ENCODE data around the gene TARS1.
A peak's percentile ranks its signal among the peaks of the same experiment; 100 is the strongest.

TARS1 gene

GRCh38 chr5:33441241-33442177, 744 bp downstream of the TARS1 start:
- peak; percentile 27 for DNase-seq

DNA sequence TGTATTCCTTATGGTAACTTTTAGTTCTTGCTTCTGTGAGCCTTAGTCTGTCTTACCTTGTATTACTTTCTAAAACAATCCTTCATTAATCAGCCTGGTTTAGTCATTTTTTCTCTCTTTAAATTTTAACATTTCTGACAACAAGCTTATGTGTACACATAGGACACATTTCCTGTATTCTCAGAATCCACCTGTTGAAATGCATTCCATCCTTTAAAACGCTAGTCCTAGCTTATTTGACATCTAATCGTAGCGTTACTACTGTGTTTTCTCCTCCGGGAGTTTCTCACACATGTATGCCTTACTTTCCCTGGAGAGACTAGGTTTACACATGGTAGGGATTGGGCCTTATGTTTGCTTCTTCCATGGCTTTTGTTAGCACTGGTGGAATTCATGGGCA, 3.8 kb downstream of the TARS1 start:
- DNase-seq: no peak

DNA sequence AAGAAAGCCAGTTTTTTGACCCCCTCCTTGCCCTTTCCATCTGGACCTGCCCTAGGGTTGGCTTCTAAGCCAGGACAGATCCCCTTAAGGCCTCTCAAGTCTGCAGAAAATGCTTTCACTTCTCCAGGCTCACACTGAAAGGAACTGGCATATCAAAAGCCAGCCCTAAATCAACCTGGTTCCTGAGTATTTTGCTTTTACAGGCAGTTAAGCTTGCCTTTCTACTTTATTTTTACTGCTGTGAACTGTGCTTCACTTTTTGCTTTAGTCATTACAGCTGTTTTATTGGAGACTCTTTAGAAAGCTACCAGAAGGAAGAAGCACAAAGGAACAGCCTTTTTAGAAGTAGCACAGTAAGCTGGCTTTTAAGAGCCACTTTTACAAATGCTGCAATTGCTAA, 5.0 kb downstream of the TARS1 start:
- no peak for DNase-seq

DNA sequence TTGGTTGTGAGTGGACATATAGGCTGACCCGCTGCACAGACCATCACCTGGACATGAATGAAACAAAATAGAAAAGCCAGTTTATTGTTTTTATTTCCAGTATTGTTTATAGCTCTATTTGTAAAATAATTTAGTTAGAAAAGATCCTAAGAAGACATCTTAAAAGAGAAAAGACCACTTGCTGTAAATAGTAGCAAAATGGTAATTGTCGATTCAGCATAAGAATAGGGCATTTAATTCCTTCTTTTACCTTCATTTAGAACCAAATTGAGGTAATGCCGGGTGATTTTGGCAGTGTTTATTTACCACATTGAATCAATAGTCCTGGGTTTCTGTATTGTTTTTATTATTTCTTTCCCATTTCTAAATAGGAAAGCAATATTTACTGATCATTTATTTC, 7.4 kb downstream of the TARS1 start:
- no peak for DNase-seq

DNA sequence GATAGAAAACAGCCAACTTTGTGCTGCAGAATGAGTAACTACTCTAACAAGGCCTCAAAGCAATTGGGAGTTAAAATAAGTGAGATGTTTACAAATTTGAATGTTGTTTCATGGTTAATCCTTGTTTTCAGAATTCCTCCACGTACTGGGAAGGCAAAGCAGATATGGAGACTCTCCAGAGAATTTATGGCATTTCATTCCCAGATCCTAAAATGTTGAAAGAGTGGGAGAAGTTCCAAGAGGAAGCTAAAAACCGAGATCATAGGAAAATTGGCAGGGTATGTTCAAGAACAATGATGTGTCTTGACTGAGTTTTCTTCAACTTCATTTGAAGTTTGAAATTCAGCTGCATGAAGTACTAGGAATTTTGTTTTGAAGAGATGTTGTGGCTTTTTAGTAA, 16.4 kb downstream of the TARS1 start:
- DNase-seq: no peak

DNA sequence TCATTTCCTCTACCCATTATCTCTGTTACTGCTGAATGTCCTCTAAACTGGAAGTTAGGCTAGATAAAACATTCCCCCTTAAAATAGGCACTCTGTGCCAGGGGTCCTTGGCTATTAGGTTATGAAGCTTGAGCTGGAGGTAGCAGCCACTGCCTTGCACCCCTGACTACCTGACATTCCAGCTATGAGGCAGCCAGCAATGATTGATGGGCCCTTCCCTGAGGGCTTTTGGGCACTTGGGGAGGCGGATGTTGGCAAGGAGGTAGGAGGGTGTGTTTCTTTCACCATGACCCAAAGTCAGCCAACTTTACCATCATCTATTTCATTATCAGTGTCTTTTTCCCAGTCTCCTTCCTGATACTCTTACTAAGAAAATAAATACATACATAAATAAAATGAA, 17.1 kb downstream of the TARS1 start:
- DNase-seq: no peak

DNA sequence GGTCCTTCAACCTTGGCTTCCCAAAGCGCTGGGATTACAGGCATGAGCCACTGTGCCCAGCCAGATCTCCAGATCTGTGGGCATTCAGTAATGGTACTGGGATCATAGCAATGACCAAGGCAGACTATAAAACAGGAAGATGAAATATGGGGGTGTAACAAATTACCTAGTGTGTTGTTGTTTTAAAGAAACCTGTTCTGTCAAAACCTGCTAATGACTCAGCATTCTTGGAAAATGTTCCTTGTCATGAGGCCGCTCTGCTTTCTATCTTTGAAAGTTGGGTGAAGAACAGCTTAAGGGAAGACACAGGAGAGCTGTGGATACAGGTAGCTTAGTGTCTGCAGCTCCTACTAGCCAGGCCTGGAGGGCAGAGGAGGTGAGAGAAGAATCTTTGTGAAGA, 19.4 kb downstream of the TARS1 start:
- no peak for DNase-seq

DNA sequence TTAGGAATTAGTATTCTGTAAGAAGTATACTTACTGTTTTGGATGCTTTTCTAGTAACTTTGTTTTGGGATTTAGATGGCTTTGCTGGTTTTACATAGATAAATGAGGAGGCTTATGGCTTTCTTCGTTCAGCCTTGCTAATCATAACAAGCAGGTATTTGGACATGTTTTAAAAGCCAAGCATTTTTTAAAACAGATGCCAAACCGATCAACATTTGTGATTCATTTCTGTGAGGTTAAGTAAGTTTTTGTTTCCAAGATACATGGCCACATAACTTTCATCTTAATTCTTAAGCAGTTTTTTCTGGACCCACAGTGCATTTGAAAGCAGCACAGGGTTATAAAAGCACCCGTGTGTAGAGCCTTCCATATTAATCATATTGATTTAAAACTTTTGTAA, 21.7 kb downstream of the TARS1 start:
- DNase-seq: no peak

- no peak for DNase-seq
Measured at GRCh38 chr5:33465120-33465519, 24.4 kb downstream of the TARS1 start.

DNA sequence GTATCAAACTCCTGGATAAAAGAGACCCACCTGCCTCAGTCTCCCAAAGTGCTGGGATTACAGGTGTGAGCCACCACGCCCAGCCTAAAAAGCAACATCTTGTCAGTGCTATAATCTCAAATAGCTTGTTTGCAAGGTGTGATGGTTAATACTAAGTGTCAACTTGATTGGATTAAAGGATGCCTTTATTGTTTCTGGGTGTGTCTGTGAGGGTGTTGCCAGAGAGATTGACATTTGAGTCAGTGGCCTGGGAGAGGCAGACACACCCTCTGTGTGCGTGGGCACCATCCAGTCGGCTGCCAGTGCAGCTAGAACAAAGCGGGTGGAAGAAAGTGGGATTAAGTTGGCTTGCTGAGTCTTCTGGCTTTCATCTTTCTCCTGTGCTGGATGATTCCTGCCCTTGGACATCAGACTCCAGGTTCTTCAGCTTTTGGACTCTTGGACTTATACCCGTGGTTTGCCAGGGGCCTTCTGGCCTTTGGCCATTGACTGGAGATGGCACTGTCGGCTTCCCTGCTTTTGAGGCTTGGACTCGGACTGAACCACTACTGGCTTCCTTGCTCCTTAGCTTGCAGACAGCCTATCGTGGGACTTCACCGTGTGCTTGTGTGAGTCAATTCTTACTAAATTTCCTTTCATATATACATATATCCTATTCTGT, 28.1 kb downstream of the TARS1 start:
- DNase-seq: no peak

GRCh38 chr5:33470544-33470943, 29.8 kb downstream of the TARS1 start:
- DNase-seq: no peak

DNA sequence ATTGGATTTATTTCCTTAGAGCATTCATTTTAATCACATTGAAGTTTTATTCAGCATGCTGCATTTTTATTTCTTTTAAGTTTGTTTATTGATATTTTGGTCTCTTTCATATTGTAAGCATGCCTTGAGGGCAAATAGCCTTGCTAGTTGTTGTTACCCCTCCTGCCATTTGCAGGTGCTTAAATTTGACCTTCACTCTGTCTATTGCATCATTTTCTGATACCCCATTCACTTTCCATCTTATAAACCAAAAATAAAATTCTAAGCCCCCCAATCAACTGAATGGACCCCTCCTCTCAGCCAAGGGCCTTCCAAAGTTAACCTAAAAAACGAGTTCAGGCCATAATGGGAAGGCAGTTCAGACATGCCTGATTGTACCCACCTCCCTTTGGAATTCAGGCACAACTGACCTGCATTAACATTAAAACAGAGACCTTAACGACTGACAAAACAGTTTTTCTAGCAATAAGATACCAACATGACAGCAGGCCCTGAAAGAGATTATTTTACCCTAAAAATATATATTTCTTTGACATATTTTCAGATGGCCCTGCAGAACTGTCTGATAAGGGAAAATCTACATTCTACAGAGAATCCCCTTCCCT, 32.1 kb downstream of the TARS1 start:
- DNase-seq: no peak

DNA sequence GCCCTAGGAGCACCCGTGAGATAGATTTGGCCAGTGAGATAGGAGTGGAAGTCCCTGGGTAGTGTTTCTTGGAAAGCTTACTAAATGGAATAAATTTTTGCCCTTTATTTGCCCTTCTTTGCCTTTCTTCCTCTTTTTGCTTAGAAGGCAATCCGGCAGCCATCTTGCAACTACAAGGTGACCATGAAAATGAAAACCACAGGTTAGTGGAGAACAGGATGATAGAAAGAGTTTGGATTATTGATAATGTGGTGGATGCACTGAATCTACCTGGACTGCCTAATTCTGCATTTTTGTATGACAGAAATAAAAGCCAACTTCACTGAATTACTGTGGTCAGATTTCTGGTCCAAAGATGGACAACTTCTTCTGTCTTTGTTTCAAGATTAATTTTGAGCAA, 33.2 kb downstream of the TARS1 start:
- DNase-seq: no peak

- no peak for DNase-seq
Measured at GRCh38 chr5:33474931-33475499, 34.2 kb downstream of the TARS1 start.

DNA sequence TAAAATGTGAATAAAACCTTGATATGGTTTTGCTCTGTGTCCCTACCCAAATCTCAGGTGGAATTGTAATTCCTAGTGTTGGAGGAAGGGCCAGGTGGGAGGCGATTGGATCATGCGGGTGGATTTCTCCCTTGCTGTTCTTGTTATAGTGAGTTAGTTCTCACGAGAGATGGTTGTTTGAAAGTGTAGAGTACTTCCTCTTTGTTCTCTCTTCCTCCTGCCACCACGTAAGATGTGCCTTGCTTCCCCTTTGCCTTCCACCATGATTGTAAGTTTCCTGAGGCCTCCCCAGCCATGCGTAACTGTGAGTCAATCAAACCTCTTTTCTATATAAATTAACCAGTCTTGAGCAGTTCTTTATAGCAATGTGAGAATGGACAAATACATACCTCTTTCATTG, 34.9 kb downstream of the TARS1 start:
- DNase-seq: no peak

DNA sequence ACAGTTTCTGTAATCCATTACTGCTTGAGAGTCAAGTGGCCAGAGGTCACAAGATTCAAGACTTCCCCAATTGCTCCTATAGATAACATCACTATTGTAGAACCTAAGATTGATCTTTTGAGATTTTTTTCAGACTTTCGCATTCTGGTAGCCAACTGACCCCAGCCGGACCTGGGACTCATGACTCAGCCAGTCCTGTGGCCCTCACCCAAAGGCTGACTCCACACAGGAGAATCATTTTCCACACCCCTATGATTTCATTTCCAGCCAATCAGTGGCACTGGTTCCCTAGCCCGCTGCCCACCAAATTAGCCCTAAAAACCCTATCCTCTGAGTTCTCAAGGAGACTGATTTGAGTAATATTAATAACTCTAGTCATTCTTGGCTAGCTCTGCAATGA, 36.2 kb downstream of the TARS1 start:
- DNase-seq: no peak

DNA sequence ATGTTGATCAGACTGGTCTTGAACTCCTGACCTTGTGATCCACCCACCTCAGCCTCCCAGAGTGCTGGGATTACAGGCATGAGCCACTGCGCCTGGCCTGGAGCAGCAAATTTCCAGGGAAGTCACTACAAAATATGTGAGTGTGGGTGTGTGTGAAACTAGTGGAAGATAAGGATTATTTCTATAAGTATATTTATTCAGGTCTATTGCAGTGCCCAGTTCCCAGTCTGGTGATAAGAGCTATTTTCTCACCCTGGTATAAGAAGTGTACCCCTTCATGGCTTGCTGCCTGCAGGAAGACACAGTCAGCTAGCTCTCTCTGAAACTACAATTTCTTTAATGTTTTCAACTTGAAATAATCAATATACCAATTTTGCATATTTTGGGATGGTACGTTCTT, 37.1 kb downstream of the TARS1 start:
- DNase-seq: no peak

GRCh38 chr5:33479311-33479710, 38.5 kb downstream of the TARS1 start:
- no peak for DNase-seq

GRCh38 chr5:33480876-33481275, 40.1 kb downstream of the TARS1 start:
- DNase-seq: no peak

DNA sequence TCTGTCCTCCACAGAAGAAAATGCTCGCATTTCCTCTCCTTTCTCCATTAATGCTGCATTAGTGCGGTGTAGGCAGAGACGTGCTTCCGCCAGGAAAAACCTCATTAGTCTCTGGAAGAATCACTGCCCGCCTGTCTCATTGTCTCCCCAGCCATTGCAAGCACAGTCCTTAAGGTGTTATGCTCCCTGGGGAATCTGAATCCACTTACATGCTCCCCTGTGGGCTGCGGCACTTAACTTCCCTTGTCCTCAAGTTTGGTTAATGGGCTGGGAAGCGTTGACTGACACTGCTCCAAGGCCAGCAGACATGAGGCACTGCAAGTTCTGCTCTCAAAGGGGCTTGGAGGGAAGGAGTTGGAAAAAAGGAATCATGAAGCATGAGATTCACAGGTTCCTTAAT, 41.6 kb downstream of the TARS1 start:
- no peak for DNase-seq

GRCh38 chr5:33487236-33487635, 46.5 kb downstream of the TARS1 start:
- no peak for DNase-seq

GRCh38 chr5:33488558-33489355, 48.0 kb downstream of the TARS1 start:
- no peak for DNase-seq
